Ishikawa (cell line): ENCODE results near the gene EMX1.

ENCODE experiments used
- CEBPB ChIP-seq: IDR thresholded peaks from 2 replicates; pipeline ENCODE4 v1.6.1; 2012
- CREB1 ChIP-seq: IDR thresholded peaks from 2 replicates; pipeline ENCODE4 v1.6.1; 2012; ENCODE audit warnings: low read depth
- EGR1 ChIP-seq: IDR thresholded peaks from 2 replicates; pipeline ENCODE4 v1.6.1; 2012
- EP300 ChIP-seq: IDR thresholded peaks from 2 replicates; pipeline ENCODE4 v1.6.1; 2012; ENCODE audit warnings: borderline replicate concordance
- FOXM1 ChIP-seq: IDR thresholded peaks from 2 replicates; pipeline ENCODE4 v1.6.1; 2012; ENCODE audit warnings: low read depth, borderline replicate concordance
- MAX ChIP-seq: IDR thresholded peaks from 2 replicates; pipeline ENCODE4 v1.6.1; 2012
- NFIC ChIP-seq: IDR thresholded peaks from 2 replicates; pipeline ENCODE4 v1.6.1; 2012
- RAD21 ChIP-seq: IDR thresholded peaks from 2 replicates; pipeline ENCODE4 v1.6.1; 2012; ENCODE audit warnings: low read depth
- REST ChIP-seq: IDR thresholded peaks from 2 replicates; pipeline ENCODE4 v1.6.1; 2012; ENCODE audit warnings: low read depth, mild to moderate bottlenecking
- TAF1 ChIP-seq: IDR thresholded peaks from 2 replicates; pipeline ENCODE4 v1.6.1; 2012; ENCODE audit warnings: low read depth, mild to moderate bottlenecking
- TCF12 ChIP-seq: IDR thresholded peaks from 2 replicates; pipeline ENCODE4 v1.6.1; 2012; ENCODE audit warnings: low read depth
- TEAD4 ChIP-seq: IDR thresholded peaks from 2 replicates; pipeline ENCODE4 v1.6.1; 2012
- USF1 ChIP-seq: IDR thresholded peaks from 2 replicates; pipeline ENCODE4 v1.6.1; 2012
- YY1 ChIP-seq: IDR thresholded peaks from 2 replicates; pipeline ENCODE4 v1.6.1; 2012; ENCODE audit warnings: low read depth
- ZBTB7A ChIP-seq: IDR thresholded peaks from 2 replicates; pipeline ENCODE4 v1.6.1; 2012; ENCODE audit warnings: low read depth

Gene EMX1

GRCh38 chr2:72891091-72891818 is 26.1 kb upstream of the EMX1 start:
- no peak for TF ChIP-seq YY1

- TF ChIP-seq TEAD4 = no peak
- peak; percentile 89 for TF ChIP-seq RAD21
- TF ChIP-seq USF1 = no peak
- TF ChIP-seq TCF12 = no peak
- no peak for TF ChIP-seq TAF1
- TF ChIP-seq ZBTB7A = no peak
- TF ChIP-seq EGR1 = no peak
Measured at GRCh38 chr2:72892506-72893173, 24.7 kb upstream of the EMX1 start.

GRCh38 chr2:72893594-72894319 is 23.6 kb upstream of the EMX1 start:
- TF ChIP-seq USF1 (no peak), ZBTB7A (no peak), EP300 (no peak), RAD21 (peak; percentile 57)

- no peak for TF ChIP-seq CREB1
Measured at GRCh38 chr2:72894514-72894913, 22.8 kb upstream of the EMX1 start.

- no peak for TF ChIP-seq EGR1
- TF ChIP-seq TEAD4 = no peak
- no peak for TF ChIP-seq TAF1
- TF ChIP-seq CREB1 = no peak
- TF ChIP-seq TCF12 = no peak
- no peak for TF ChIP-seq RAD21
- no peak for TF ChIP-seq REST
- TF ChIP-seq USF1 = no peak
Measured at GRCh38 chr2:72895154-72895553, 22.2 kb upstream of the EMX1 start.

GRCh38 chr2:72895759-72896281 is 21.5 kb upstream of the EMX1 start:
- TF ChIP-seq RAD21 (no peak), FOXM1 (no peak), ZBTB7A (no peak), TEAD4 (no peak), MAX (no peak), YY1 (no peak), EP300 (no peak), EGR1 (no peak), TAF1 (no peak), REST (no peak), USF1 (no peak), TCF12 (no peak), NFIC (no peak), CEBPB (no peak), CREB1 (no peak)
